HEK293 (cell line): ENCODE results near the gene FNDC3A.

ENCODE experiments used
- SCRT1 ChIP-seq: fragments of 450-650 bp; formaldehyde crosslinking; IDR thresholded peaks from 2 replicates; pipeline ENCODE4 v1.5.1; 2016; ENCODE audit warnings: missing biosample characterization, missing genetic modification characterization, borderline replicate concordance
- ZBTB11 ChIP-seq: fragments of 450-650 bp; formaldehyde crosslinking; conservative IDR thresholded peaks from 2 replicates; pipeline ENCODE4 v1.5.1; 2016; ENCODE audit warnings: low read depth, missing biosample characterization, missing genetic modification characterization
- ZFP37 ChIP-seq: fragments of 450-650 bp; formaldehyde crosslinking; IDR thresholded peaks from 2 replicates; pipeline ENCODE4 v1.5.1; 2016; ENCODE audit warnings: missing biosample characterization, missing genetic modification characterization
- ZNF121 ChIP-seq: fragments of 450-650 bp; formaldehyde crosslinking; IDR thresholded peaks from 2 replicates; pipeline ENCODE4 v1.5.1; 2016; ENCODE audit warnings: missing biosample characterization, missing genetic modification characterization
- TF ChIP-seq, protein P1 (sequence below): fragments of 450-650 bp; formaldehyde crosslinking; IDR thresholded peaks from 2 replicates; pipeline ENCODE4 v1.5.1; 2016; ENCODE audit warnings: missing biosample characterization, missing genetic modification characterization
- TF ChIP-seq, protein P2 (sequence below): fragments of 450-650 bp; formaldehyde crosslinking; IDR thresholded peaks from 2 replicates; pipeline ENCODE4 v1.5.1; 2016; ENCODE audit warnings: missing biosample characterization, missing genetic modification characterization

DNA sequence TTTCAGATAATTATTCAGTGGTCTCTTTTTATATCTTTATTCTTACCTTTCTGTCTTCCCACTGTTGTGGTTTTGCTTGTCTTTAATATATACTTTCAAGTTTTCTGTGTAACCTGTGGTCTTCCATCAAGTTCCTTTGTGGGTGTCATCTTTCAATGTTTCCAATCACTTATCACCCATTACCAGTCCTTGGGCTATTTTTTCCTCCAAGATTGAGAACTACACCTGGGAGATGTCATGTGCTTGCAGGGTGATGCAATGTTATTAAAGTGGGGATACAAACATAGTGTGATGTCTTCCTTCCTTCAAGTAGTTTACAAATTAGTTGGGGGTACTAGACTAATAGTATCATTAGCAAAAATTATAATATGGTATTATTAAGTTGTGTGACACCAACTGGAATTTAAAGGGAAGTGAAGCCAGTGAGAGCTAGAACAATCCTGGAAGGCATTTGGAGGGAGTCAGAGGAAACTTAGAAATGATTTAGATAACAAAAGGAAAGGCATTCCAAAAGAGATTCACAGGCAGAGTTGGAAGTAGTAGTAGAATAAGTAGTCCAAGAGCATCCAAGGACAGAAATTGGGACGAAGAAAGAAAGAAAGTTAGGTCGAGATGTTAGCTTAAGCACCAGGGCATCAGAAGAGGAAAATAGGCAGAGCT, 3.4 kb downstream of the FNDC3A start:
- TF ChIP-seq ZBTB11 (tag by site-specific recombination) (no peak), SCRT1 (tag by site-specific recombination) (no peak), ZFP37 (tag by site-specific recombination) (no peak), ZNF121 (tag by site-specific recombination) (no peak)
- TF ChIP-seq, protein P1, sequence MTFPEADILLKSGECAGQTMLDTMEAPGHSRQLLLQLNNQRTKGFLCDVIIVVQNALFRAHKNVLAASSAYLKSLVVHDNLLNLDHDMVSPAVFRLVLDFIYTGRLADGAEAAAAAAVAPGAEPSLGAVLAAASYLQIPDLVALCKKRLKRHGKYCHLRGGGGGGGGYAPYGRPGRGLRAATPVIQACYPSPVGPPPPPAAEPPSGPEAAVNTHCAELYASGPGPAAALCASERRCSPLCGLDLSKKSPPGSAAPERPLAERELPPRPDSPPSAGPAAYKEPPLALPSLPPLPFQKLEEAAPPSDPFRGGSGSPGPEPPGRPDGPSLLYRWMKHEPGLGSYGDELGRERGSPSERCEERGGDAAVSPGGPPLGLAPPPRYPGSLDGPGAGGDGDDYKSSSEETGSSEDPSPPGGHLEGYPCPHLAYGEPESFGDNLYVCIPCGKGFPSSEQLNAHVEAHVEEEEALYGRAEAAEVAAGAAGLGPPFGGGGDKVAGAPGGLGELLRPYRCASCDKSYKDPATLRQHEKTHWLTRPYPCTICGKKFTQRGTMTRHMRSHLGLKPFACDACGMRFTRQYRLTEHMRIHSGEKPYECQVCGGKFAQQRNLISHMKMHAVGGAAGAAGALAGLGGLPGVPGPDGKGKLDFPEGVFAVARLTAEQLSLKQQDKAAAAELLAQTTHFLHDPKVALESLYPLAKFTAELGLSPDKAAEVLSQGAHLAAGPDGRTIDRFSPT (tag by site-specific recombination) = no peak
- TF ChIP-seq, protein P2, sequence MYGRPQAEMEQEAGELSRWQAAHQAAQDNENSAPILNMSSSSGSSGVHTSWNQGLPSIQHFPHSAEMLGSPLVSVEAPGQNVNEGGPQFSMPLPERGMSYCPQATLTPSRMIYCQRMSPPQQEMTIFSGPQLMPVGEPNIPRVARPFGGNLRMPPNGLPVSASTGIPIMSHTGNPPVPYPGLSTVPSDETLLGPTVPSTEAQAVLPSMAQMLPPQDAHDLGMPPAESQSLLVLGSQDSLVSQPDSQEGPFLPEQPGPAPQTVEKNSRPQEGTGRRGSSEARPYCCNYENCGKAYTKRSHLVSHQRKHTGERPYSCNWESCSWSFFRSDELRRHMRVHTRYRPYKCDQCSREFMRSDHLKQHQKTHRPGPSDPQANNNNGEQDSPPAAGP (tag by site-specific recombination) = no peak
